Measurements from ENCODE around the gene MTA1.

Gene MTA1

GRCh38 chr14:105482486-105483110 is 63.0 kb downstream of the MTA1 start:
- H3K27me3 ChIP-seq (replicated peaks; ENCODE audit: insufficient read depth, low read length), result peaks cover 29% of the 10 kb centered on the region
- no peak for DNase-seq
- no peaks in the 10 kb centered on the region for H4K20me1 ChIP-seq (ENCODE audit: insufficient read depth, low read length)
- no peaks in the 10 kb centered on the region for H3F3A ChIP-seq (ENCODE audit: insufficient read depth, low read length)
- H3K27ac ChIP-seq (ENCODE audit: low read length), result peak overlapping the region; percentile 47; the same call in 1 of the 2 replicates
- H3K4me1 ChIP-seq (ENCODE audit: low read length), result peaks cover 6% of the 10 kb centered on the region; the same call in 1 of the 2 replicates
- H2AFZ ChIP-seq (ENCODE audit: low read length), result no peak overlapping the region
- no peaks in the 10 kb centered on the region for H3K9me2 ChIP-seq (replicated peaks; ENCODE audit: insufficient read depth, low read length)
- no peaks in the 10 kb centered on the region for H3K36me3 ChIP-seq (replicated peaks; ENCODE audit: insufficient read depth, low read length)
- H3K9me3 ChIP-seq (replicated peaks; ENCODE audit: insufficient read depth, low read length), result no peaks in the 10 kb centered on the region
- H3K4me3 ChIP-seq (ENCODE audit: low read length), result no peak overlapping the region
- no peaks in the 10 kb centered on the region for H3K79me2 ChIP-seq (ENCODE audit: low read length)
- H3K4me2 ChIP-seq (ENCODE audit: low read depth, low read length), result peak overlapping the region; percentile 55; the same call in 1 of the 2 replicates
- peak overlapping the region; percentile 98 for H3K9ac ChIP-seq (ENCODE audit: low read length)
- TF ChIP-seq EZH2phosphoT487 (IDR thresholded peaks at IDR 0.05; ENCODE audit: low read length) (no peak), EZH2 (optimal IDR thresholded peaks at IDR 0.05; ENCODE audit: low read depth, low read length) (no peak), CTCF (IDR thresholded peaks at IDR 0.05; ENCODE audit: low read length) (no peak)

DNA sequence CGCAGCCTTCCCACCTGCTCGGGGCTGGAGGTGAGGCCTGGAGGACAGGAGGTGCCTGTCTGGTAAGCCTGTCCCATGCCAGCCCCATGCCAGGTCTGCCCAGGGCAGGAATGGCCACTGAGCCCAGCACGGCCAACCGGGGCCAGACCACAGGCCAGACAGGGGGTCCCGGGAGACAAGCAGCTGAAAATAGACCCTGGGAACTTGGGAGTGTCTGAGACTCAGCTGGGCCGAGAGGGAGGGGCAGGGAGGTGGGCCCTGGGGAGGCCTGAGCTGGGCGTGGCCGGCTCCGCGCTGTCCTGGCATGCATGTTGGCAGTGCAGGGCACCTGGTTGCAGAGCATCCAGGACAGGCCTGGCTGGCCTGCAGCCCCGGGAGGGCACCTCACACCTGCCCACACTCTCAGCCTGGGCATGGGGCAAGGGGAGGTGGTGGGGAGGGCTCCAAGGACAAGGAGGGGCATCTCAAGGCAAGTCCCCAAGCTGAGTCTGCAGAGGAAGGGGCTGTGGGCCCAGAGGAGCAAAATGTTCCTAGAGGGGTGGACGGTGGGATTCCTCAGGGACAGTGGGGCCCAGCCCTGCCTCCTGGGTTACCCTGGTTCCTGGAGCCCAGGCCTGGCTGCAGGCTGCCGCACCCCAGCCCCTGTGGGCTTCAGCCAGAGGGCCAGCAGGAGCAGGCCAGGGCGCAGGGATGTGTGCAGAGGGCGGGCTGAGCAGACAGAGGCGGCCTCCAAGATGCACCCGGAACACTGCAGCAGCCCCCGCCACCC is 63.9 kb downstream of the MTA1 start:
- Histone ChIP-seq H3K4me3 (ENCODE audit: low read length) (no peak overlapping the region), H3K9me2 (replicated peaks; ENCODE audit: insufficient read depth, low read length) (no peaks in the 10 kb centered on the region), H2AFZ (ENCODE audit: low read length) (no peak overlapping the region), H3K9me3 (replicated peaks; ENCODE audit: insufficient read depth, low read length) (no peaks in the 10 kb centered on the region), H3F3A (ENCODE audit: insufficient read depth, low read length) (no peaks in the 10 kb centered on the region), H3K79me2 (ENCODE audit: low read length) (peaks cover 7% of the 10 kb centered on the region), H3K4me1 (ENCODE audit: low read length) (peaks cover 8% of the 10 kb centered on the region; the same call in 1 of the 2 replicates), H4K20me1 (ENCODE audit: insufficient read depth, low read length) (no peaks in the 10 kb centered on the region), H3K9ac (ENCODE audit: low read length) (no peak overlapping the region), H3K4me2 (ENCODE audit: low read depth, low read length) (no peak overlapping the region), H3K27ac (ENCODE audit: low read length) (no peak overlapping the region), H3K27me3 (replicated peaks; ENCODE audit: insufficient read depth, low read length) (peaks cover 21% of the 10 kb centered on the region; the same call in 1 of the 2 replicates), H3K36me3 (replicated peaks; ENCODE audit: insufficient read depth, low read length) (no peaks in the 10 kb centered on the region)
- no peak for DNase-seq
- TF ChIP-seq CTCF (IDR thresholded peaks at IDR 0.05; ENCODE audit: low read length) (no peak), EZH2phosphoT487 (IDR thresholded peaks at IDR 0.05; ENCODE audit: low read length) (no peak), EZH2 (optimal IDR thresholded peaks at IDR 0.05; ENCODE audit: low read depth, low read length) (no peak)

DNA sequence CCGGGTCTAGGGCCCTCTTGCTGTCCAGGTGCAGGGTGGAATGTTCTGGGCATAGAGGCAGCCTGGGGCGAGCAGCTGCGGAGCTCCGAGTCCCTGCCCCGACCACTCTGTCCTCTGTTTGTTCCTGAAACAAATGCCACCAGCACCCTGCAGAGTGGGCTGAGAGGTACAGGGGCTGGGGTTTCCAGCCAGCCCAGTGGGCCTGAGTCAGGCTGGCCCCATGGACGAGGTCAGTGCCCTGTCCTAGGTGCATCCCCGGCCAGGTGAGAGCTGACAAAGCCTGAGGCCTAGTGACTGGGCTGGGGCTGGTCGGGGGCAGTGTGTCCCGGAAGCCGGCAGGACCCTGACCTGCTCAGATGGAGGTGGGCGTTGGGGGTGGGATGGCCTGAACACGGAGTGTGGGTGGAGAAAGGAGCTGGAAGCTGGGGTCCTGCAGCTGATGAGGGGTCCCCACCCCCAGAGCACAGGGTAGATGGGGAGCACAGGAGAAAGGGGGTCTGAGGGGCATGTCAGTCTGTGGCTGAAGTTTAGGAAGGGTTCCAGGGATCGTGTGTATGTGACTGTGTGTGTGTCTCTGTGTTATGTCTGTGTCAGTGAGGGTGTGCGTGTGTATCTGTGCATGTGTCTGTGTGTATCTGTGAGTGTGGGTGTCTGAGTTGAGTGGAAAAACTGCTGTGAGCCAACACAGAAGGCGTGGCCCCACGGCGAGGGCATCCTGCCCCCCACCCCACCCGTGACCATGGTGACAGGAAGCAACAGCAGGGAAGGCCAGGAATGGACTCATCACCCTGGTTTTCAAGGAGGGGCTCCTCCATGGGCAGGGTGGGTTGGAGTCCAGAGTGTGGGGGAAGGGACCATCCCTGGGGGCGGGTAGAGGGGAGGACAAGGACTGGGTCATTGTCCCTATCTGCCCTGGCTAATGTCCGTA is 64.7 kb downstream of the MTA1 start:
- no peak overlapping the region for H3K4me2 ChIP-seq (ENCODE audit: low read depth, low read length)
- no peaks in the 10 kb centered on the region for H3K36me3 ChIP-seq (replicated peaks; ENCODE audit: insufficient read depth, low read length)
- TF ChIP-seq CTCF (IDR thresholded peaks at IDR 0.05; ENCODE audit: low read length), result no peak
- peaks cover 19% of the 10 kb centered on the region; the same call in 1 of the 2 replicates for H3K27me3 ChIP-seq (replicated peaks; ENCODE audit: insufficient read depth, low read length)
- H4K20me1 ChIP-seq (ENCODE audit: insufficient read depth, low read length), result no peaks in the 10 kb centered on the region
- H2AFZ ChIP-seq (ENCODE audit: low read length), result no peak overlapping the region
- H3K9me3 ChIP-seq (replicated peaks; ENCODE audit: insufficient read depth, low read length), result no peaks in the 10 kb centered on the region
- peaks cover 16% of the 10 kb centered on the region for H3K79me2 ChIP-seq (ENCODE audit: low read length)
- no peak for DNase-seq
- no peak overlapping the region for H3K9ac ChIP-seq (ENCODE audit: low read length)
- H3K27ac ChIP-seq (ENCODE audit: low read length), result no peak overlapping the region
- peaks cover 3% of the 10 kb centered on the region; the same call in 1 of the 2 replicates for H3F3A ChIP-seq (ENCODE audit: insufficient read depth, low read length)
- H3K4me1 ChIP-seq (ENCODE audit: low read length), result peaks cover 16% of the 10 kb centered on the region; the same call in 1 of the 2 replicates
- H3K9me2 ChIP-seq (replicated peaks; ENCODE audit: insufficient read depth, low read length), result no peaks in the 10 kb centered on the region
- no peak overlapping the region for H3K4me3 ChIP-seq (ENCODE audit: low read length)

Data from MM.1S (cell line).